K562 (cell line): ENCODE measurements around the gene DCTN1. TPM values are rescaled to one million over a fixed set of nuclear protein-coding genes. Genes with fewer than 3 reads are reported as not detected.

Source experiments
- ATAC-seq: fragments of 200-7000 bp; cut with Tn5 transposase; 3 replicates; pipeline ENCODE4 v1.9.1; 2020; ENCODE audit warnings: moderate library complexity
- BruUV-seq: library from RNA; stranded (reverse); fragments of 400-500 nt; replicated peaks from 2 replicates; lab custom pipeline; 2021; lab: Mats Ljungman, UMichigan
- CTCF ChIA-PET: fragments of 300-600 bp; formaldehyde crosslinking; extraction: SDS; loops from one replicate; lab custom pipeline; 2021; ENCODE audit warnings: low intra/inter-chr PET ratio; lab: Yijun Ruan, JAX
- POLR2A ChIA-PET: fragments of 300-600, 350-650 bp; sonication (Branson Sonifier 250); formaldehyde crosslinking; extraction: SDS; loops from one replicate; lab custom pipeline; 2021; ENCODE audit warnings: antibody characterized with exemption, inconsistent platforms; lab: Yijun Ruan, JAX
- DNase-seq, 4 experiments: peaks; one replicate each; pipeline versions ENCODE4 v3.0.0 to v3.0.0-alpha.2; 2011 to 2018; ENCODE audit warnings: low spot score in 3 of 4, mixed read lengths in 3 of 4; ENCODE audit errors: extremely low read depth in 1 of 4
- FAIRE-seq: peaks from 2 replicates; lab custom pipeline; 2011; peaks lifted over from hg19 to GRCh38; lab: Jason Lieb, UNC
- H2AFZ ChIP-seq: 2 replicates; pipeline ENCODE4 v1.6.0; 2011; ENCODE audit warnings: low read depth, low read length, control low read depth, inconsistent platforms
- H3K27ac ChIP-seq: fragments of 200-600 bp; 3 replicates; pipeline ENCODE4 v1.8.0; 2011; ENCODE audit warnings: low read depth, mild to moderate bottlenecking, control low read depth, inconsistent platforms, low read length, moderate library complexity, mixed read lengths; ENCODE audit errors: extremely low read depth
- H3K27me3 ChIP-seq, 2 experiments: fragments of 300-600 bp in 1 of 2; 2 replicates in 1 of 2; 3 replicates in 1 of 2; pipeline versions ENCODE4 v1.6.0 to v1.8.0; 2011; ENCODE audit warnings: inconsistent platforms in 2 of 2, low read length in 2 of 2, mild to moderate bottlenecking in 1 of 2, mixed read lengths in 1 of 2, moderate library complexity in 1 of 2; ENCODE audit not compliant: control insufficient read depth in 2 of 2, insufficient read depth in 2 of 2
- H3K36me3 ChIP-seq: fragments of 300-600 bp; 3 replicates; pipeline ENCODE4 v1.8.0; 2011; ENCODE audit warnings: mild to moderate bottlenecking, low read length, inconsistent platforms; ENCODE audit not compliant: control insufficient read depth, insufficient read depth
- H3K4me1 ChIP-seq, 2 experiments: fragments of 200-600 bp in 1 of 2; replicated peaks in 1 of 2; 2 replicates in 1 of 2; 3 replicates in 1 of 2; pipeline versions ENCODE4 v1.5.1 to v1.8.0; 2011; ENCODE audit warnings: inconsistent platforms in 2 of 2, low read length in 2 of 2, mild to moderate bottlenecking in 1 of 2, mixed read lengths in 1 of 2, moderate library complexity in 1 of 2; ENCODE audit not compliant: control insufficient read depth in 2 of 2, insufficient read depth in 2 of 2
- H3K4me2 ChIP-seq: 2 replicates; pipeline ENCODE4 v1.6.1; 2011; ENCODE audit warnings: low read length, control low read depth, inconsistent platforms, mixed read lengths; ENCODE audit not compliant: insufficient read depth
- H3K4me3 ChIP-seq: fragments of 200-600 bp; sonication (generic), shearing (Covaris generic); 2 replicates; pipeline ENCODE4 v1.5.1; 2016; ENCODE audit warnings: control low read depth, inconsistent platforms
- H3K79me2 ChIP-seq: fragments of 200-600 bp; 3 replicates; pipeline ENCODE4 v1.8.0; 2011; ENCODE audit warnings: low read length, inconsistent platforms; ENCODE audit not compliant: control insufficient read depth, insufficient read depth
- H3K9ac ChIP-seq, 2 experiments: 2 replicates each; pipeline versions ENCODE4 v1.6.0 to v1.6.1; 2011; ENCODE audit warnings: low read depth in 2 of 2, low read length in 2 of 2, control low read depth in 1 of 2, inconsistent platforms in 1 of 2, mild to moderate bottlenecking in 1 of 2, mixed read lengths in 1 of 2; ENCODE audit not compliant: insufficient read depth in 1 of 2
- H3K9me1 ChIP-seq: one replicate; pipeline ENCODE4 v1.6.0; 2011; ENCODE audit warnings: inconsistent platforms, mild to moderate bottlenecking, low read length, moderate library complexity; ENCODE audit not compliant: control insufficient read depth, insufficient read depth
- H3K9me3 ChIP-seq: replicated peaks from 2 replicates; pipeline ENCODE4 v1.5.1; 2011; ENCODE audit warnings: low read depth, low read length, inconsistent platforms; ENCODE audit not compliant: control insufficient read depth, insufficient read depth
- H4K20me1 ChIP-seq: replicated peaks from 2 replicates; pipeline ENCODE4 v1.6.1; 2011; ENCODE audit warnings: low read length, inconsistent platforms, mixed read lengths; ENCODE audit not compliant: control insufficient read depth, insufficient read depth
- CCNT2 ChIP-seq: IDR thresholded peaks from 2 replicates; pipeline ENCODE4 v1.6.1; 2011; ENCODE audit warnings: borderline replicate concordance, low read depth, mild to moderate bottlenecking, moderate library complexity, mixed read lengths, low read length; ENCODE audit not compliant: insufficient read length; ENCODE audit errors: extremely low read depth
- ETV5 ChIP-seq: sonication (generic); formaldehyde crosslinking; IDR thresholded peaks from 2 replicates; pipeline ENCODE4 v1.4.0; 2020; ENCODE audit warnings: low read depth, mild to moderate bottlenecking, missing genetic modification reagents
- JUND ChIP-seq, 2 experiments: IDR thresholded peaks; 2 replicates in 1 of 2; 3 replicates in 1 of 2; pipeline ENCODE4 v1.6.1; 2011; ENCODE audit warnings: borderline replicate concordance in 2 of 2, low read depth in 2 of 2, low read length in 2 of 2, improper control_type of control experiment in 1 of 2, missing biosample characterization in 1 of 2, missing genetic modification characterization in 1 of 2, missing genetic modification reagents in 1 of 2
- MGA ChIP-seq: fragments of 450-650 bp; IDR thresholded peaks from 2 replicates; pipeline ENCODE4 v1.6.1; 2016; ENCODE audit warnings: mild to moderate bottlenecking, moderate library complexity
- POLR2B ChIP-seq: fragments of 450-650 bp; IDR thresholded peaks from 2 replicates; pipeline ENCODE4 v1.6.1; 2018; ENCODE audit warnings: low read depth; ENCODE audit not compliant: partially characterized antibody
- SFPQ ChIP-seq: fragments of 200-400 bp; formaldehyde crosslinking; IDR thresholded peaks from 2 replicates; pipeline ENCODE4 v1.6.1; 2017; ENCODE audit warnings: mild to moderate bottlenecking, low read depth, low read length, moderate library complexity
- SMAD3 ChIP-seq: fragments of 450-650 bp; formaldehyde crosslinking; conservative IDR thresholded peaks from 2 replicates; pipeline ENCODE4 v1.4.0; 2020; ENCODE audit warnings: mild to moderate bottlenecking
- XRCC3 ChIP-seq: fragments of 450-650 bp; IDR thresholded peaks from 2 replicates; pipeline ENCODE4 v1.6.1; 2017; ENCODE audit warnings: mild to moderate bottlenecking, moderate library complexity
- WGBS: fragments of 100-300 bp; shearing (Covaris generic); methylation state at CpG from one replicate; pipeline ENCODE4 v1.1.6; 2016; ENCODE audit warnings: low coverage, mixed read lengths; ENCODE audit not compliant: insufficient coverage; ENCODE audit errors: missing lambda C conversion rate; 5-methylcytosine and 5-hydroxymethylcytosine counted together
- in situ Hi-C: fragments of 300-500 bp; cut with MboI; formaldehyde crosslinking; loops from 4 replicates; pipeline ENCODE4 v1.15.0; 2018; ENCODE audit warnings: inconsistent platforms, mixed read lengths
- intact Hi-C: fragments of 100-400 bp; cut with micrococcal nuclease; formaldehyde crosslinking; loops from 2 replicates; pipeline ENCODE4 v1.14.2; 2022
- polyA plus RNA-seq, 8 experiments: library from polyadenylated mRNA; depleted of rRNA in 4 of 8; stranded (reverse) in 5 of 8; unstranded in 3 of 8; fragments of >200 nt; fragmentation: Nextera tagmentation in 2 of 8; fragmentation: Illumina TruSeq in 1 of 8; extraction: Ambion mirVana in 2 of 8; extraction: Trizol in 1 of 8; gene quantifications; 2 replicates each; pipeline versions ENCODE4 v1.2.1 to v1.2.3, GENCODE V29; 2011 to 2014; ENCODE audit warnings: inconsistent platforms in 1 of 8, missing spikeins in 1 of 8
- total RNA-seq, 7 experiments: library from RNA; depleted of rRNA in 6 of 7; stranded (reverse); fragments of >200 nt in 6 of 7; fragmentation: Illumina TruSeq in 2 of 7; extraction: Trizol in 2 of 7; gene quantifications; 2 replicates each; pipeline versions ENCODE4 v1.2.1 to v1.2.3, GENCODE V29; 2011 to 2021; ENCODE audit warnings: low replicate concordance in 1 of 7

The DCTN1 gene
- total and polyA plus RNA-seq, 9 of the 15 experiments (the other 6 are each of a cell fraction or from before 2014, with no cell fraction given): 23.9 to 71.7 (median 45.0) TPM

- peaks cover 0 to 14% of the 10 kb centered on the region in 2 experiments; a peak in 4 of 5 replicates for H3K4me1 ChIP-seq
- no peaks in the 10 kb centered on the region for H3K36me3 ChIP-seq
- no peak overlapping the region for H3K4me2 ChIP-seq
- POLR2A ChIA-PET: interaction anchor here (1.3 kb wide), 1 partner anchor 12 kb away, joined by 3 read pairs; no protein-coding TSS in a partner anchor
- BruUV-seq: no TSS peak
- peak overlapping the region; percentile 71 for H2AFZ ChIP-seq
- peak in 1 of 4 experiments; percentile 34 for DNase-seq
- no peaks in the 10 kb centered on the region for H3K9me3 ChIP-seq
- 10% methylated on average over 2 of the region's 2 CpGs for WGBS
- no peak overlapping the region for H3K27ac ChIP-seq
- H3K27me3 ChIP-seq: no peaks in the 10 kb centered on the region; a peak in 1 of 5 replicates
- intact Hi-C loops: no loop called here
- H3K9me1 ChIP-seq: no peaks in the 10 kb centered on the region
- H4K20me1 ChIP-seq: no peaks in the 10 kb centered on the region
- peak; percentile 63; the same call in 2 of the 3 replicates for ATAC-seq
- no peaks in the 10 kb centered on the region for H3K79me2 ChIP-seq
- in situ Hi-C loops: no loop called here
- no peak for FAIRE-seq
- H3K9ac ChIP-seq: peak overlapping the region in 1 of 2 experiments; percentile 75; a peak in 1 of 4 replicates
- CTCF ChIA-PET: interaction anchor here (0.6 kb wide), 1 partner anchor 215 kb away, joined by 3 read pairs; no protein-coding TSS in a partner anchor
- H3K4me3 ChIP-seq: no peak overlapping the region
- no peak for TF ChIP-seq JUND (IDR thresholded peaks at IDR 0.05; ENCODE audit: borderline replicate concordance, low read depth, low read length)
- no peak for TF ChIP-seq JUND (tag; IDR thresholded peaks at IDR 0.05; ENCODE audit: borderline replicate concordance, low read depth, low read length)
- no peak for TF ChIP-seq SFPQ
- TF ChIP-seq POLR2B: no peak
- no peak for TF ChIP-seq MGA
- no peak for TF ChIP-seq SMAD3
- TF ChIP-seq CCNT2: no peak
- TF ChIP-seq XRCC3: no peak
- TF ChIP-seq ETV5 (CRISPR knock-in tag): no peak
These were observed 52.0 kb downstream of the DCTN1 start for GRCh38 chr2:74328074-74328473.
